Esophagus muscularis mucosa (tissue), 4 donors: ENCODE data around the gene PLEKHG1. TPM values are rescaled to one million over a fixed set of nuclear protein-coding genes. Genes with fewer than 3 reads are reported as not detected.
A peak's percentile ranks its signal among the peaks of the same experiment; 100 is the strongest.

Source experiments
- DNase-seq: peaks from one replicate; pipeline ENCODE4 v3.0.0-alpha.2; 2017; ENCODE audit errors: extremely low spot score
- H3K27ac ChIP-seq, 4 donors: fragments of 200-600 bp; sonication (generic); replicated peaks in 1 of 4; 1 replicate in 3 of 4; 2 replicates in 1 of 4; pipeline ENCODE4 v1.5.1; 2016 to 2019; ENCODE audit warnings: mild to moderate bottlenecking in 1 of 4
- H3K27me3 ChIP-seq, 4 donors: fragments of 200-600 bp; sonication (generic); one replicate each; pipeline versions ENCODE4 v1.5.1 to v1.6.0; 2016 to 2019
- H3K36me3 ChIP-seq, 4 donors: fragments of 200-600 bp; sonication (generic); one replicate each; pipeline ENCODE4 v1.5.1; 2016 to 2019
- H3K4me1 ChIP-seq, 4 donors: fragments of 200-600 bp; sonication (generic); one replicate each; pipeline ENCODE4 v1.5.1; 2016 to 2019
- H3K4me3 ChIP-seq, 4 donors: fragments of 200-600 bp; sonication (generic); 1 replicate in 2 of 4; 2 replicates in 2 of 4; pipeline ENCODE4 v1.5.1; 2016 to 2019; ENCODE audit warnings: mild to moderate bottlenecking in 4 of 4, moderate library complexity in 1 of 4
- H3K9me3 ChIP-seq, 4 donors: fragments of 200-600 bp; sonication (generic); 1 replicate in 3 of 4; 2 replicates in 1 of 4; pipeline ENCODE4 v1.5.1; 2016 to 2019
- CTCF ChIP-seq, 3 experiments: fragments of 200-600 bp in 2 of 3; fragments of 450-650 bp in 1 of 3; sonication (generic) in 2 of 3; IDR thresholded peaks; one replicate each; pipeline ENCODE4 v1.5.1; 2017 to 2019; ENCODE audit warnings: antibody characterized with exemption in 3 of 3, mild to moderate bottlenecking in 2 of 3, moderate library complexity in 1 of 3
- EP300 ChIP-seq: sonication (generic); formaldehyde crosslinking; IDR thresholded peaks from one replicate; pipeline ENCODE4 v1.6.1; 2017; ENCODE audit warnings: antibody characterized with exemption
- POLR2A ChIP-seq: fragments of 450-650 bp; IDR thresholded peaks from one replicate; pipeline ENCODE4 v1.6.1; 2017; ENCODE audit warnings: antibody characterized with exemption, moderate library complexity, mild to moderate bottlenecking, low read depth
- POLR2AphosphoS5 ChIP-seq, 2 donors: sonication (generic); formaldehyde crosslinking; IDR thresholded peaks; one replicate each; pipeline ENCODE4 v1.6.1; 2017; ENCODE audit warnings: antibody characterized with exemption in 2 of 2
- WGBS: methylation state at CpG from one replicate; pipeline ENCODE4 v1.1.5; 2018; 5-methylcytosine and 5-hydroxymethylcytosine counted together
- intact Hi-C: fragments of 100-400 bp; cut with DNase I; formaldehyde crosslinking; loops from one replicate; pipeline ENCODE4 v1.15.1; 2023
- total RNA-seq, 4 donors: library from RNA; depleted of rRNA; stranded (reverse); fragments of >200 nt; gene quantifications; one replicate each; pipeline versions ENCODE4 v1.1.0 to v1.2.1, GENCODE V29; 2016

PLEKHG1 gene
- total RNA-seq, result 10 to 100 TPM; 11.5 to 22.0 (median 13.2) TPM

DNA sequence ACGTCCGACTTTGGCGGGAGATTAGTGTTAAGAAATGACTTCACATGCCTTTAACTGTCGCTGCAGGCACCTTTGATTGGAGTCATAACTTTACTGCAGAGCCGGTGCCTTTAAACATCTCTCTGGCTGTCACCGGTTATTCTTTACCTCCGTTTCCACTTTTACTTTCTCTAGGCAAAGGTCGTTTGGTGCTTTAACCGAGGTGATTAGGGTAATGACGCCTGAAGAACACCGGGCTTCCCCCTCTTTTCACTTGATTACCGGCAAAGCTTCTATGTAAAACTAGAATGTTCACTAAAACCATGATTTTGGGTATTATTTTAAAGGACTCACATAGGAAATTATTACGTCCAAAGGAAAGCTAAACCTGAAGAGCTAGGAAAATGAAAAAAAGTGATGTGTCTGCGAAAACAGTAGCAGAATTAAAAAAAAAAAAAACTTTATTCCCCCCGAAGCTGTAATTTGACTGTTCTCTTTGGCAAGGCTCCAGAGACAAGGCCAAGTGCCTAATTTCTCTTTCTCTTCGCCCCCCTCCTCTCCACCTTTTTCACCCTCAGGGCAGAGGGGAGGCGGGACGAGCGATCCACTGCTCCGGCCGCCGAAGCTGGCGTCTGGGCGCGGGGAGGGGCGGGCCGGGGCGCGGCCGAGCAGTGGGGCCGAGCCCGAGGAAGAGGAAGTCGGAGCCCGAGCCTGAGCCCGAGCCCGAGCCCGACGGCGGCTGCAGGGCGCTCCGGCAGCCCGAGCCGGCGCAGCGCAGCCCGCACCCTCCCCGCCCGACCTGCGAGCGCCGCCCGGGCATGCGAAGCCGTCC is at the start of gene PLEKHG1:
Gene PLEKHG1 (plus strand): TSS at position 687 of the 811 bp plus-strand sequence. CDS start 133,797 bp downstream, outside the sequence.
- TF ChIP-seq POLR2AphosphoS5 (IDR thresholded peaks at IDR 0.05) (peak in 1 of 2 donors; percentile 40), POLR2A (no peak)
- H3K27ac ChIP-seq, result peak within 1 kb of the TSS; percentile 74 to 84 (median 78)
- 29% methylated on average over 25 of the region's 54 CpGs for WGBS
- peaks cover 0 to 23% (median 20%) of the 10 kb centered on the region in 4 donors for H3K4me1 ChIP-seq
- peak within 1 kb of the TSS; percentile 64 to 91 (median 82) for H3K4me3 ChIP-seq
- peaks cover 0 to 4% (median 2%) of the 10 kb centered on the region in 4 donors for H3K27me3 ChIP-seq
- no peak for DNase-seq
- no peaks in the 10 kb centered on the region for H3K9me3 ChIP-seq
- intact Hi-C loops, result loop anchor here (5.0 kb wide), 1 partner anchor 177 kb away; no protein-coding TSS in a partner anchor
- no peaks in the 10 kb centered on the region for H3K36me3 ChIP-seq

DNA sequence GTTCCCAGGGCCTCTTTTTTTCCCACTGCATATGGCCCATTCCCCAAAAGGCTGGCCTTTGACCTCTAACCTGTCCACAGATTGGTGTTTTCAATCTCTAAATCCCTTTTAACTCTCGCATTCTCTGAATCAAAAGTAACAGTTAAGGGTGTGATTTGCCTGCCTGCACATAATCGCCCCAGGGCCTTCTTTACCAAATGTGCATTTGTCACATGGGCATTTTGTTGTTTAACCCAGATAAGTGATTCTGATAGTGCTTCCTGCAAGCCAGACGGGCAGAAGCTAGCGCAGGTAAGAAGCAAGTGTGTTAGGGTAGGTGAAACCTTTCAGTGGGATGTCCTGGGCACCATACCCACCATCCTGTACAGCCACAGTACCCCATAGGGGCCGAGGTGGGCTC is 49.4 kb upstream of the PLEKHG1 start:
- DNase-seq, result no peak
- intact Hi-C loops, result no loop called here
- H3K27me3 ChIP-seq, result no peaks in the 10 kb centered on the region
- H3K4me1 ChIP-seq, result peaks cover 4 to 14% (median 7%) of the 10 kb centered on the region in 4 donors
- no peak overlapping the region for H3K27ac ChIP-seq
- 95% methylated on average over 5 of the region's 5 CpGs for WGBS
- no peaks in the 10 kb centered on the region for H3K36me3 ChIP-seq
- H3K9me3 ChIP-seq, result no peaks in the 10 kb centered on the region
- TF ChIP-seq CTCF (IDR thresholded peaks at IDR 0.05) (no peak), POLR2A (no peak), POLR2AphosphoS5 (IDR thresholded peaks at IDR 0.05) (no peak), EP300 (no peak)
- no peak overlapping the region for H3K4me3 ChIP-seq

DNA sequence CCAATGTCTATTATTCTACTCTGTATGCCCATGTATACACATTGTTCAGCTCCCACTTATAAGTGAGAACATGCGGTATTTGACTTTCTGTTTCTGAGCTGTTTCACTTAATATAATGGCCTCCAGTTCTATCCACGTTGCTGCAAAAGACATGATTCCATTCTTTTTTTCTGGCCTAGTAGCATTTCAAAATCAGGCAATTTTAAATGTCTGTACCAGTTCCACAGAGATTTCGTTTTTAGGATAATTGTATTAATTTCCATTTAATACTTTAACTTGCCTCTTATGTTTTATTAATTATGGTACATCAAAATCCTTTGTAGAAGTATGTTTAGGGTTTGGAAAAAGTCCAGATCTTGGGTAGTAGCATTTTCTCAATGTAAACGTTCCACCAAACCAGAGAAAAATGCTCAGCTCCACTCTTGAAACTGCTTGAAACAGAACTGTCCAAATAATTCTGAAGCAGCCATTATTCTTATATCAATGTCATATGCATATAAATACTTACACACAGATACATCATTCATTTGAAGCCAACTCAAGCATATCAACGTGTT is 42.6 kb upstream of the PLEKHG1 start:
- H3K27me3 ChIP-seq, result no peaks in the 10 kb centered on the region
- H3K36me3 ChIP-seq, result no peaks in the 10 kb centered on the region
- no peaks in the 10 kb centered on the region for H3K9me3 ChIP-seq
- H3K27ac ChIP-seq, result no peak overlapping the region
- DNase-seq, result no peak
- intact Hi-C loops, result no loop called here
- no peaks in the 10 kb centered on the region for H3K4me1 ChIP-seq
- TF ChIP-seq EP300, result no peak
- no peak for TF ChIP-seq POLR2AphosphoS5 (IDR thresholded peaks at IDR 0.05)
- TF ChIP-seq CTCF (IDR thresholded peaks at IDR 0.05), result no peak
- no peak for TF ChIP-seq POLR2A
- no peak overlapping the region for H3K4me3 ChIP-seq
- WGBS, result 75% methylated on average over 5 of the region's 5 CpGs

DNA sequence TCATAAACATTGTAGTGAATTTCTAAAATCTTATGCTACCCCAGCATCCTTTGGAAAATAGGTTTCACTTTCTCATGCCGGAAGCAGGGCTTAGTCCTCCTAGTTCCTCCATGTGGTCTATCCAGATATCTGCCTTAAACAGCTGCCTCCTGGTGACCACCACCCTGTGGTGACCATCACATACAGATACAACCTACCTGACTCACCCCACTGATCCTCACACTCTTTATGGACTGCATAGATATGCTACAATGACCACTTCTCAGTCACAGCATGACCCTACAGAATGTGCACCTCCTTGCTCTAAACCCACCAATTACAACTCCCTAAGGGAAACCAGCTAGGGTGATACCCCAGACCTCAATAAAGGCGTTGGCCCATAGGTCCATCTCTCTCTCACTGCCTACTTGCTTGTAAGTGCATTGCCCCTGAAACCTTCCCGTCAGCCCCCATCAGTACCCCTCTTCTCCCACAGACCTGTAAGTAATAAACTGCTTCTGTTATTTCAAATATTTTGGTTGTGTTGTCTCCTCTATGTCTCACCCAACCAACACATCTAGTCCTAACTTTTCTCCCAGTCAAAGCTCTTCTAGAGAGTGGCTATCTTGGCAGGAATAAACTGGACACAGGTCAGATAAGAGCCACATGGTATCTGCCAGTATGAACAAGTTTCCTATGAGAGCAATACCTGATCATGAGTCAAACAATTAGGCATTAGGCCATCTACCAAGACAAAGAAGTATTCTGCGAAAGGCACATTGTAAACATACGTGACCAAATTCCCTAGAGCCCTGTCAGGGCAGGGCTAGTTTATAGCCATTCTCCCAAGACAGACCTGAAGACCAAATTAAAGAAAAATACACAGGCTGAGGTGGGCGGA is 39.4 kb upstream of the PLEKHG1 start:
- no peaks in the 10 kb centered on the region for H3K27me3 ChIP-seq
- no peaks in the 10 kb centered on the region for H3K9me3 ChIP-seq
- TF ChIP-seq EP300 (no peak), CTCF (IDR thresholded peaks at IDR 0.05) (no peak), POLR2AphosphoS5 (IDR thresholded peaks at IDR 0.05) (no peak), POLR2A (no peak)
- DNase-seq, result no peak
- no peaks in the 10 kb centered on the region for H3K4me1 ChIP-seq
- intact Hi-C loops, result no loop called here
- H3K27ac ChIP-seq, result no peak overlapping the region
- no peak overlapping the region for H3K4me3 ChIP-seq
- WGBS, result 73% methylated on average over 6 of the region's 6 CpGs
- no peaks in the 10 kb centered on the region for H3K36me3 ChIP-seq

DNA sequence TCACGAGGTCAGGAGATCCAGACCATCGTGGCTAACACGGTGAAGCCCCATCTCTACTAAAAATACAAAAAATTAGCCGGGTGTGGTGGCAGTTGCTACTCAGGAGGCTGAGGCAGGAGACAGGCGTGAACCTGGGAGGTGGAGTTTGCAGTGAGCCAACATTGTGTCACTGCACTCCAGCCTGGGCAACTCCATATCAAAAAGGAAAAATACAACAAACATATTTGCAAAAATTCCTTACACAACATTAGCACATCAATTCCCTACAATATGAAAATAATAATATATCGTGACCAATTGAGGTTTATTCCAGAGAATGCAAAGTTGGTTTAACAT is 38.8 kb upstream of the PLEKHG1 start:
- no peaks in the 10 kb centered on the region for H3K9me3 ChIP-seq
- 85% methylated on average over 6 of the region's 6 CpGs for WGBS
- H3K27ac ChIP-seq, result no peak overlapping the region
- TF ChIP-seq POLR2A (no peak), POLR2AphosphoS5 (IDR thresholded peaks at IDR 0.05) (no peak), CTCF (IDR thresholded peaks at IDR 0.05) (no peak), EP300 (no peak)
- intact Hi-C loops, result no loop called here
- H3K27me3 ChIP-seq, result no peaks in the 10 kb centered on the region
- no peaks in the 10 kb centered on the region for H3K36me3 ChIP-seq
- no peak for DNase-seq
- H3K4me3 ChIP-seq, result no peak overlapping the region
- no peaks in the 10 kb centered on the region for H3K4me1 ChIP-seq
